HS-27A (cell line): ENCODE results near the gene ABCC3.

Source experiments
- DNase-seq: peaks from one replicate; pipeline ENCODE4 v3.0.0-alpha.2; 2012; ENCODE audit warnings: low read depth, missing footprints

The ABCC3 gene

DNA sequence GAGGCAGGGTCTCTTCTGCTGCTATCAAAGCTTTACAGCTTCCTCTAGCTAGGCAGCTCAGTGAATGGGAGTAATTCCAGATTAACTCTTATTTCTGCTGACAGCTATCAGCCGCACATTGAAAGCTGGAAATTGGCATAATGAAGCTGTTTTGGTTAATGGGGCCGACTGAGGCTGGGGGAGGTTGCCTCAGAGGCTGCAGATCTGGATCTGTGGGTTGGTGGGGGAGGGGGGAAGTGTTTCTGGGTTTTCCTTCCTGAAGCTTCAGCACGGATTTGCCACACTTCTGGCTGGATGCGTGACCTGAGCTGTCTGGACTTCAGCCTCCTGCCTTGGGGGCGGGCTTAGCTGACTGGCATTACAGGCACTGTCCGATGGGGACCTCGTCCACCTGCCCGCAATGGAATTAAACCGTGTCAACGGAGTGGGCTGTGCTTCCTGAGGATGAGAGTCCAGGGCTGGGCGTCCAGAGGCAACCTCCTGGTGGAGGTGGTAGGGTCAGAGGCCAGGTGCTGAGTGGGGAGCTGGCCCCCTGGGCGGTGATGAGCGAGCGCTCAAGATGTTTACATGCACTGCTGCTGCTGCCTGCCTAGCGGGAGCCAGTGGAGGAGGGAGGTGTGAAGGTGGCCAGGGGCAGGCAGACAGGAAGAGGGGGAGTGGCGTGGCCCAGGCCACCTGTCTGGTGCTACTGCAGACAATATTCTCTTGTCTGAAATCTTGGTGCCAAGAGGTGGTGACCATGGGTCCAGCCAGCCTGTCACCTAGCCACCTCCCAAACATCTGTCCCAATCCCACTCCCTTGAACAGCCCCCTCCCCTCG is 6.7 kb upstream of the ABCC3 start:
- no peak for DNase-seq

DNA sequence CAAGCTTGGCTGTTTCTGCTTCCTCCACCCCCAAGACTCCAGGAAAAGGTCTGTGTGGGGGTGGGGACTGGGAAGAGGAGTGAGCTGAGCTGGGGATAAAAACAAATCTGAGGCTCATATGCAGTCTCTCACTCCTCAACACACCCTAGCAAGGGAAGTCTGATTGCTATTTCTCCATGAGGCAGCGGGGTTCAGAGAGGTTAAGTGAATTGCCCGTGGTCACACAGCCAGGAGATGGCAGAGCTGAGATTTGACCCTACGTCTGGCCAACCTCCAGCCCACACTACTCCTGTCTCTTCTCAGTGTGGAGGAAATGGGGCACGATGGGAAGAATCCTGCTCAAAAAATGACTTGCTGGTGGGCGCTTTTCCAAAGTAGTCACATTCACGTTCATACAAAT is 4.8 kb upstream of the ABCC3 start:
- DNase-seq, result no peak

DNA sequence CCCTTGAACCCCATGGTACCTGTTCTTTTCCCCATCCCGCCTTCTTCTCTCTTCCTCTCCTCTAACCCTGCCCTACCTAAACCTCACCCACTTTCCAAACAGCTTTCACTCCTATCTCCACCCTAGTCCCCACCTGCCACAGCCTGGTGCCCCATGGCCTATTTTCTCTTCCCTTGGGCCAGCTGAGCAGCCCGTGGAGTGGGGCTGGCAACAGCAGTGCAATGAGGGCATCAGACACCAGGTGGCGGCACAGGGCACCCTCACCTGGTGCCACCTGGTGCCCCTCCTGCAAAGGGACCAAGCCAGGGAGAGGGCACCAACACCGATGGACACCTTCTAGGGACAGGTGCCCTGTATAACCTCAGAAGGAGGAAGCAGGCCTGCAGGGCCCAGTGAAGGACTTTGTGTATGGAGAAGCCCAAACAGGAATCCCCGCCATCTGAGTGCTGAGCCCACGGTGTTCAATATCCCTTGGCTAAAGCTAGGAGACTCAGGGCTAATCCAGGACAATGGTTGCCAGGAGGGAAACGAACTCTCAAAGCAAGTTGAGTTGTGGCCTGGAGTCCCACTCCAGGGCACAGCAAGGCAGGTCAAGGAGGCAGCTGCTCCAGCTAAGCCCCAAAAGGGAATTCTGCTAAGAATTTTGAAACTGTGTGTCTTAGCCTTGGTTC is 4.0 kb upstream of the ABCC3 start:
- DNase-seq, result no peak

DNA sequence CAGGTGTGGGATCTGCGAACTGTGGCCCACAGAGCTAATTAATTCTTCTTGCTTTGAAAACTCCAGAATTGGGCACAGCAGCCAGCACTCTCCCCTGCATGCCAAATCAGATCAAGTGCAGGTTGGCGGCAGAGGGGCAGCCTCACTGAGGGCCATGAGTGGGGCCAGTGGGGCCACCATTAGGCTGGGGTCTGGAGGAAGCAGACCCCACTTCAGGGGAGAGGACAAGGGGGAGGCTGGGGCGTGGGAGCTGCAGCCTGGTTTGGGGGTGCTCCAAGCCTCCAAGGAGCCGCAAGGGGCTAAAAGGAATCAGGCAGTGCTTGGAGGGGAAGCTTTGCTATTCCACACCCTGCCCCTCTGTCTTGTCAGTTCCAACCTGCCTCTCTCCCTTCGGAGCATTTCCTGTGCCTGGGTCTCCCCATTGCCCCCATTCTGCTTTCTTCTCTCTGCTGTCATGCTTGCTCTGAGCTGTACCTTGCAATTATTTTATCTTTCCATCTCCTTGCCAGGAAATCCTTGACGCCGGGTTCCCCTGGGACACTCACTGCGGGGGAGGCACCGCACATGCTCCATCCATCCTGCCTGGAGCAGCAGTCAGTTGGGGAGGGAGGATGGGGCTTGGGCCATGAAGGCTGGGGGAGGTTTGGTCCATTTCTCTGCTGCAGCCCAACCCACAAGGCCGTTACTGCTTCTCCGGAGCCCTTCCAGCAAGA is 3.3 kb upstream of the ABCC3 start:
- DNase-seq, result no peak

DNA sequence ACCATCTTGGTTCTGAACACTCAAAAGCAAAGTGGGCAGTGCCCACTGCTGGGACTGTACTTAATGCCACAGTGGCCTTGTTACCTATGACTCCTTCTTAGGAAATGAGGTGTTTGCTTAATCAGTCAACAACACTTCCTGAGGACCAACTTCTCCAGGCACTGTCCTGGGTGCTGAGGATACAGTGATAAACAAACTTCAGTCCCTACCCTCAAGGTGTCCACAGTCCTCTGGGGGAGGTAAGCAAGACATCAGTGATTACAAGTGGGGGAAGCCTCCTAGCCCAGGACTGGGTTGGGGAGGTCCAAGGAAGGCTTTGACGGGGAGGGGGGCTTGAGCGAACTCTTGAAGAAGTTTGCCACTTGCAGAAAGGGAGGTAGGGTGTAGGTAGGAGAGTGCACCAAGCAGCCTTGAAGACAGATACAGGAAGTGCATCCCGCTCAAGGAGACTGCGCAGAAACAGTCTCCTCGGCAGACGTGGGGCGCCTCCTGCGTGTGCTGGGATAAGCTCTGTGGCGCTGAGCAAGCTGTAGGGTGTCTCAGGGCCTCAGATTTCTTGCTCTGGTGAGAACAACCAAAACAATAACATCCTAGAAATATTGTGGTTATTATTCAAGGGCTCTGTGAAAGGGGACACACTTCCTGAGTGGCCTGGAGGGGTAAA is 2.6 kb upstream of the ABCC3 start:
- no peak for DNase-seq

DNA sequence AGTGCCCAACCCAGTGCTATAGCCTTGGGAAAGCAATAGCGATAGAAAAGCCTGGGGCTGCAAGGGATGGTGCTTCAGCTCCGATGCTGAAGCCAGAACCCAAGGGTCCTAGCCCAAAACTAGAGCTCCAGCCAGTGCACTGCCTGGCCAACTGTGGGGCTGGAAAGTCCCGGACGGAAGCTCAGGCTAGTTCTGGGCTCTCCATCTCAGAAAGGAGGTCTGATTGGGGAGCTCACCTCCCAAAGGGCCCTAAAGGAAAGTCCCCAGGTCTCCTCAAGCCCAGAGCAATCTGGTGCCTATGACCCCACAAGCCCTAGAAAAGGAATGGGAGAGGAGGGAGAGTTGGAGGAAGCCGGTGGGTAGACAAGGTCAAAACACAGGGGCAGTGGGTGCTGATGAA is 2.0 kb upstream of the ABCC3 start:
- no peak for DNase-seq

DNA sequence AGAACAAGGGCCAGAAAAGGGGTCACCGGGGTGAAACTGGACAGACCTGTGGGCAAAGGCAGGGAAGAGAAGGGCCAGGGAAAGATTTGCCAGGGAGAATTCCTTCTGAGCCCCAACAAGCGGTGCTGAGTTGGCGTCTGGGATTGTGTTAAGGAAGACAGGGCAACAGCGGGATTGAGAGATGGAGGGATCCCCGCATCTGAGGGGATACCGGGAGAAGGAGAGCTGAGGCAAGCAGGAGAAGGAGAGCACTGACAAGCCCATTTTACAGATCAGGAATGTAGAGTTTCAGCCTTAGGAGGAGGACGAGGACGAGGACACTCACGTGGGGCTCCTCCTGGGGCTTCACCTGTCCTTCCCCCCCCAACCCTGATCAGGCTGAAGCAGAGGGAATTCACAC is 998 bp upstream of the ABCC3 start:
- no peak for DNase-seq

DNA sequence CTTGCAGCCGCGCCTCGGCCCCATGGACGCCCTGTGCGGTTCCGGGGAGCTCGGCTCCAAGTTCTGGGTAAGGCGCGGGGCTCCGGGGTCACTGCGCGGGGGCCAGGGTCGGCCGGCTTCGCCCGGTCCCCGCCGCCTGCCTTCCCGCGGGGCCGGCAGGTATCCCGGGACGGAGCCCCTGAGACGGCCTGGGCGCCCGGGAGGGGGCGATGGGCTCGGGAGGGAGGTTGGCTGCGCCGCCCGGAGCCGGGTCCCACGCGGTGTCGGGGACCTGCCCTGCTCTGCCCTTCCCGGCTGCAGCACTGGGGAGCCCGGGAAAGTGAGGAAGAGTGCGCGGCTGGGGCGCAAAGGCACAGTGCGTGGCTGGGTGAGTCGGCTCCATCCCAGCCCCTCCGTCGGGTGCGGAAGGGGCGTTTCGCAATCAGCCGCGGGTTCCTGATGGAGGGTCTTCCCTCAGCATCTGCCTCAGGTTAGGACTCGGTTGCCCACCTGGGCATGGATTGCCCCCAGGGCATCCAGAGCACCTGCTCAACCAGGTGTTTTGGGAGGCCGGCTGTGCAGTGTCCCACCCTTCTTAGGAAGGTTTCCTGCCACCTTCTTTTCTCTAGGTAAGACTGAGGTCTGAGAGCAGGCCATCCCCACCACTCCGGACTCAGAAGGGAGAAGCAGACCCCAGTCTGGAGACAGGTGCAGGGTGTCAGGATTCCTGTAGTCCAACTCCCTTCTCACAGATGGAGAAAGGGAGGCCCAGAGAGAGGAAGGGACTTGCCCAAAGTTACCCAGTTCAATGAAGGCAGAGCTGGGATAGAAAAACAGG is 442 bp downstream of the ABCC3 start:
- no peak for DNase-seq

DNA sequence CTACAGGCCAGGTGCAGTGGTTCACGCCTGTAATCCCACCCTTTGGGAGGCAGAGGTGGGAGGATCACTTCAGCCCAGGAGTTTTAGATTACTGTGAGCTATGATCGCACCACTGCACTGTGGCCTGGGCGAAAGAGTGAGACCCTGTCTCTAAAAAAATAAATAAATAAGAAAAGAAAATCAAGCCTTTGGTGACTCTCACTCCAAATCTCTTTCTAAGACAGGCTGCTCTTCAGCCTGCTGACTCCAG is 976 bp downstream of the ABCC3 start:
- DNase-seq, result no peak

DNA sequence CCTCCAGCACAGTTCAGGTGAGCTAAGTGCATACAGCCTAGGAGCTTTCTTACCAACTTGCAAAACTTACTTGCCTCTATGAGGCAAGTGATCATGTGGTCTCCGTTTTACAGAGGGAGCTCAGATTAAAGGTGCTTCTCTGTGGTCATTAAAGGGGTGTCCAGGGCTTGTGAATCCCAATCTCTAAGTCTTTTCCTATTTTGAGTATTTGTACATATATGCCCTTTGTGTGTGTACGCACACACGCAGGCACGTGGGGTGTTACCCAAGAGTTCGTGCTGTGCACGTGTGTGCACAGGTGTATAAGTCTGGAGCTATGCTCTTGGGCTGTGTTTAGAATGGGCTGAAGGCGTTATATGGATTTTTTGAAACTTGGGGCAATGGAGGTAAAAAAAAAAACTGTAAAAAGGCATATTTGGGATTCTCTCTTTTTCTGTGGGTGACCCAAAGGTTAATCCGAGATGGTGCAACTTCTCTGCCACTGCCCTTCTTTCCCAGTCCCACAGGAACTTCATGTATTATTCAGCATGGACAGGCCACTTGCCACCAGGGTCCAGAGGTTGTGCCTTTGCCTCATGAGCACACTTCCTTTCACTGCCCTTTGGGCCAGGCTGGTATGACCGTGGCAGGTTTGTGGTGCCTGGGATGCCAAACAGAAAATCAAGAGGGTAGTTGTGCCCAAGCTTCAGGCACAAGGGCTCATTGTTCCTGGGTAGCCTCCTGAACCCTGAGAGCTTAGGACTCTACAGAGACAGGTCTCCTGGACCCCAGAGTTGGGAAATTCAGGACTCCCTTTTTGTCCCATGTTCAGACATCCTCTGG is 1.5 kb downstream of the ABCC3 start:
- no peak for DNase-seq

DNA sequence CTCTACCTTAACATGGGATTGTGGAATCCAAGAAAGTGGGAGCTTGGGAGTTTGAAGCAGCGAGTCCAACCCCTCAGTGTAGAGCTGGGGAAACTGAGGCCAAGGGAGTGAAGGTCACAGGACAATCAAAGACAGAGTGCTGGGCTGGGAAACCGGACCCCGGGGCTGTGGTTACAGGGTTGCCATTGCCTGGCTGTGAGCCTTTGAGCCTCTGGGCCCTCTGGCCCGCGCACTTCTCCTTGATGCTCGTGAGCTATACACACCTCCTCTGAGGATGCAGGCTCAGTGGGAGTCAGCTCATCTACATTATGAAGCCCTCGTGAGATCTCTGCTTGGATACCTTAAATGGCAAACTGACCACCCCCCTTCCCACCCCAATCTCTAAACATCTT is 2.1 kb downstream of the ABCC3 start:
- DNase-seq, result no peak

DNA sequence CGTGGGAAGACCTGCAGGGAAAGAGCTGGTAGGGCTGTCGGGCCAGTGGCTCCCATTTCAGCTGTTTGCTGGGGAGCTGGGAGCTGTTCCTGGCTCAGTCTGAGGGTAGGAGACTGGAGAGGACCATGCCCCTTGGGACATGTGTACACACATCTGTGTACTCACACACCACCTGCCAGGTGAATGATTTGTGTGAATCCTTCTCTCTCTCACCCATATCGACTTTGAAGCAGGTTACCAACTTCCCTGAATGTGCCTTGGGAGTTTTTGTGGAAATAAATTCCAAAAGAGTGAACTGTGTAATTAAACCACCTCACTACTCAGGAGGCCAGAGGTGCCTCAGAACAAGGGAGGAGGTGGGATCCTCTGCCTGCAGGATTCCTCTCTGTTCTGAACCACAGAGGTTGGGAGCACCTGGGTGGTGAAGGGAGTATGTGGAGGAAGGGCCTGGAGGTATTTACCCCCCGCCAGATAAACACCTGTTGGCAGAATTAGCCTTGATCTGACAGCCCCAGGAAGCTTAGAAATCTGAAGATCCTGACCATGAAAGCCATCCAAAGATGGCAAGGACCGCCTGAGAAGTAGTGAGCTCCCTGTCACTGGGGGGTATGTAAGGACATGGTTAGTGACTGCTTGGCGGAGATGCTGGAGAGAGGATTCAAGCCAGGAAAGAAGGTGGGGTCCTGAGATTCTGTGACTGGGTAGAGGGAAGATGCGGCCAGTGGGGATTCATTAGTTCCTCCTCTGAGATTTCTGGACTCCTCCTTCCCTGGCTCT is 3.3 kb downstream of the ABCC3 start:
- no peak for DNase-seq

DNA sequence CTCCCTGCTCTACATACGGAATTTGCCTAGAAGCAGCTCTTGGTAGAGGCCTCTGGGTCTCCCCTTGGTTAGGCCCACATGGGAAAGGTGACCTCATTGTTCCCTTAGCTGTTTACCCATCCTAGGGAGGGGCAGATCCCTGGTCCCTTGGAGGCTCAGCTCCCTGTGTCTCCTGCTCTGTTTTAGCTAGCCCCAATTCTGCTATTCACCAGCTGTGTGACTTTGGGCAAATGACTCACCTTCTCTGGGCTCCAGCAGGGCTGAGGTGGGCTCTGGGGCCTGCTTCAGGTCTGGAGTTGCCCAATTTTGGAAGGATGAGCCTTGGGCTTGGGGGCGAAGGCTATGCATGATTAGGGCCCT is 3.9 kb downstream of the ABCC3 start:
- DNase-seq, result no peak

DNA sequence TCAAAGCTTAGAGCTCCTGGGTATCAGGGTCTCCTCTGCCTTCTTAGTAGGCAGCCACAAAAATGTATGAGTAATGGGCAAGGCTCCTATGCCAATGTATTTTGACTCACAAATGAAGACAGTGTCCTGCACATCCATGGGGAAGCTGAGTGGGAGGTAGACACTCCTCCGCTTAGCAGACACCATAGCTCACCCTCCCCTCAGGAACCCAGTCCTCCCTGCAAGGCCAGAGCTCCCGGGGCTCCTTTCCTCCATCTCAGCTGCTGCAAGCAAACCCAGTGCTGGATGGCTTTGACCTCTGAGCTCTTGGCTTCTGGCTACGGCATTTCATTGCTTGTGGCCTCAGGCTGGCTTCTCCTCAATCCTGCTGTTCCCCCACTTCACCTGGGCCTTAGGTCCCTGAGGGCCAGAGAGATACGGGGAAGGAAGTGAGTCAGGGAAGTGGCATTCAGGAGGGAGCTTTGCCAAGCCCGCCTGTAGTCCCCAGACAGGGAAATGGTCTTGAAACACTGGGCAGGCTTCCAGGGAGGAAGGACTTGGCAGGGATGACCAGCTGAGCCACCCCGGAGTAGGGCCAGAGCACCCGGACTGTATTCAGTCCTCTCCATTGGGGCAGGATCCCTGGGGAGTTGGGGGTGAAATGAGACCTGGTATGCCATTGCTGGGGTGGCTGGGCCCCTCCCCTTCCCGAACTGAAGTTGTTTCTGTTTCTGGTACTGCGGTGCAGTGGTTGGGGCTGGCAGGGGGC is 4.5 kb downstream of the ABCC3 start:
- DNase-seq, result peak; percentile 99

DNA sequence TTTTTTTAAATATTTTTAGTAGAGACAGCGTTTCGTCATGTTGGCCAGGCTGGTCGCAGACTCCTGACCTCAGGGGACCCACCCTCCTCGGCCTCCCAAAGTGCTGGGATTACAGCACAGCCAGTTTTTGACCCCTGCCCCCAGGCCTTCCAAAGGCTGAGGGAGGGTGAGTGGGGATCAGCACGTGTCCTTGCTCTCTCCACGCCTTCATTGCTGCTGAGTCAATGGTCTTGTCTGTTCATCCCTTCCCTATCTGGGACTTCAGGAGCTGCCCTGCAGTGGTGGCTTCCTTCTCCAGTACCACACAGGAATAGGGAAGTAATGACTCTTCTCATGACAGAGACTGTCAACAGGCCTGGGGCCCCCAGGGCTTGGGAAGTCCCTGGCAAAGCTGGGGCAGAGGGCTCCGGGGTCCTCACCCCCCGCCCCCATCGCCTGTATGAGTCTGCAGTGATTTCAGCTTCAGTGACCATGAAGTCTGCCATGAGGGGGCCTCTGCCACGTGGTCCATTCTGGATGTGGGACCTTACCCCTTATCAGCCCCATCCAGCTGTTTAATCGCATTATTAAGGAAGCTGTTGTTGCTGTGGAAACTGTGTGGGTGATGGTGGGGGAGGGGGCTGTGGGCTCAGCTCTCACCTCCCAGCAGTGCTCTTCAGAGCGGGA is 6.1 kb downstream of the ABCC3 start:
- no peak for DNase-seq

DNA sequence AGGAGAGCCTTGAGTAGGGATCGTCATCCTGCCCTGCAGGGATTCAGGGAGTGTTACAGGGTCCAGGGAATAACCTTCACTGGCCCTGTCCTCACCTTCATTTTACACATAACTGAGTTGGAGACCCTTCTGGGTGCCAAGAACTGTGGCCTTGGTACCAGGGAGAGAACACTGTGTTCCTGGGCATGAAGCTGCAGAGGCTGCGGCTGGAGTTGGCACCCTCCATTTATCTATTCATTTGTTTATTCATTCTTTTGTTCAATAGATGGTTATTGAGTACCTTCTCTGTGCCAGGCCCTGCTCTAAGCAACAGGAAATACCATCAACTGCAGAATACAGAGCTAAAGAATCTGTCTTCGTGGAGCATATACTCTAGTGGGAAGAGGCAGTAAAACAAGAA is 6.7 kb downstream of the ABCC3 start:
- no peak for DNase-seq

DNA sequence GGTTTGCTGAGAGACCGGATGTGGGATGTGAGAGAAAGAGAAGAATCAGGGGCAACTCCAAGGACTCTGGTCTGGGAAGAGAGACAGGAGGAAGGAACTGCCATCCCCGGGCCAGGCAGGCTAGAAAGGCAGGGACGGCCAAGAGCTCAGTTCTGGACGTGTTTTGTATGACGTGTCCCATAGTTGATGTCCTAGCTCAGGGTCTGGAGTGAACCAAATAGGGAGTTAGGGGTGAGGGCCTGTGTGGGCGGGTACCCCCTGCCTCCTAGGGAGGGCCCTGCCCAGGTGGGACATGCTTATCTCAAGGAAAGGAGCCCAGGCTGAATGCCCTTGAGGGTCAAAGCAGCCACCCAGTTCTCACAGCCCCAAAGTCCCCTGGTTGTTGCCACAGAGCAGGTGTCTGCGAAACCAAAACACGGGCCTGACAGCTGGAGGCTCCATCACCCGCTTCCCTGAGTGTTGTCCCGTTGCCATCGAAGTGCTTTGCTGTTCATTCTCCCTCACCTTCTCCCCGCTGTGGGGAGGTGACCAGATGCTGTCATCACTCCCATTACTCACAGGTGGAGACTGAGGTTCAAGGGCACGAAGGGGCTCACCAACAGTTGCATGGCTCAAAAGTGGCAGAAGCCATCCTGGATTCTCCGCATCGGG is 7.5 kb downstream of the ABCC3 start:
- no peak for DNase-seq
